Testis (tissue), 2 donors: ENCODE data around the gene MRPS6.

ENCODE experiments used
- CTCF ChIP-seq, 3 experiments: fragments of 450-650 bp in 2 of 3; fragments of 200-600 bp in 1 of 3; sonication (generic) in 1 of 3; IDR thresholded peaks; one replicate each; pipeline ENCODE4 v1.5.1; 2016 to 2019; ENCODE audit warnings: antibody characterized with exemption in 3 of 3, mild to moderate bottlenecking in 2 of 3, moderate library complexity in 1 of 3
- POLR2A ChIP-seq: fragments of 450-650 bp; IDR thresholded peaks from one replicate; pipeline ENCODE4 v1.6.1; 2017; ENCODE audit warnings: antibody characterized with exemption, mild to moderate bottlenecking, moderate library complexity

GRCh38 chr21:34085129-34085528 lies 11.8 kb downstream of the MRPS6 start:
- TF ChIP-seq CTCF (IDR thresholded peaks at IDR 0.05) (no peak), POLR2A (no peak)
